ENCODE measurements around the gene CPA2. TPM values are rescaled to one million over a fixed set of nuclear protein-coding genes. Genes with fewer than 3 reads are reported as not detected.

The CPA2 gene
- total RNA-seq, 1 experiment from 2014 or later: 0.90 TPM

- POLR2A ChIA-PET: no interaction called here
- H3K4me3 Mint-ChIP-seq: no peak overlapping the region
- no peaks in the 10 kb centered on the region for H3K36me3 Mint-ChIP-seq
- no peak for TF ChIP-seq CREM (CRISPR knock-in tag; IDR thresholded peaks at IDR 0.05)
- no peak for TF ChIP-seq ATF1 (CRISPR knock-in tag; IDR thresholded peaks at IDR 0.05)
- no peak for TF ChIP-seq ATF6 (CRISPR knock-in tag; IDR thresholded peaks at IDR 0.05)
- TF ChIP-seq TEAD1 (CRISPR knock-in tag; IDR thresholded peaks at IDR 0.05): no peak
- TF ChIP-seq RELA (CRISPR knock-in tag; IDR thresholded peaks at IDR 0.05; ENCODE audit: borderline replicate concordance): no peak
- H3K4me1 Mint-ChIP-seq: 0 out of 2 replicates have a peak, but pooled peaks cover 3% of the 10 kb centered on the region
- ATAC-seq (no peak), DNase-seq (ENCODE audit: low spot score) (no peak)
- CTCF ChIA-PET: no interaction called here
- no peaks in the 10 kb centered on the region for H3K27me3 Mint-ChIP-seq (ENCODE audit: low read depth)
- no peaks in the 10 kb centered on the region for H3K9me3 Mint-ChIP-seq
- no peak overlapping the region for H3K27ac Mint-ChIP-seq
Observed at GRCh38 chr7:130289478-130289877, 22.8 kb downstream of the CPA2 start.

- CTCF ChIA-PET: no interaction called here
- no peak for TF ChIP-seq AFF4 (CRISPR knock-in tag; IDR thresholded peaks at IDR 0.05; ENCODE audit: borderline replicate concordance)
- no peak for TF ChIP-seq USF1 (CRISPR knock-in tag; IDR thresholded peaks at IDR 0.05)
- TF ChIP-seq NFYB (CRISPR knock-in tag; conservative IDR thresholded peaks at IDR 0.05; ENCODE audit: low read depth): no peak
- Mint-ChIP-seq H3K36me3 (no peaks in the 10 kb centered on the region), H3K4me3 (no peak overlapping the region), H3K4me1 (0 out of 2 replicates have a peak, but pooled peaks cover 3% of the 10 kb centered on the region), H3K27ac (no peak overlapping the region), H3K9me3 (no peaks in the 10 kb centered on the region), H3K27me3 (ENCODE audit: low read depth) (no peaks in the 10 kb centered on the region; the same call in 1 of the 2 replicates)
- DNase-seq (ENCODE audit: low spot score) (no peak), ATAC-seq (no peak)
- POLR2A ChIA-PET: no interaction called here
Observed at GRCh38 chr7:130290745-130291144, 24.1 kb downstream of the CPA2 start.

- Mint-ChIP-seq H3K9me3 (no peaks in the 10 kb centered on the region), H3K4me3 (no peak within 1 kb of the TSS), H3K4me1 (0 out of 2 replicates have a peak, but pooled peaks cover 3% of the 10 kb centered on the region), H3K27me3 (ENCODE audit: low read depth) (no peaks in the 10 kb centered on the region; the same call in 1 of the 2 replicates), H3K27ac (no peak within 1 kb of the TSS), H3K36me3 (no peaks in the 10 kb centered on the region)
- ChIA-PET CTCF (interaction anchor here (0.5 to 1.6 kb wide), 4 partner anchors 15 to 89 kb away, joined by 3 to 4 read pairs (median 3); no protein-coding TSS in a partner anchor), POLR2A (no interaction called here)
- ATAC-seq (no peak), DNase-seq (ENCODE audit: low spot score) (no peak)
- no peak for TF ChIP-seq ZNF281 (CRISPR knock-in tag; IDR thresholded peaks at IDR 0.05)
- TF ChIP-seq ZNF423 (CRISPR knock-in tag; IDR thresholded peaks at IDR 0.05): no peak
- no peak for TF ChIP-seq JAZF1 (CRISPR knock-in tag; IDR thresholded peaks at IDR 0.05)
- TF ChIP-seq SMAD4 (CRISPR knock-in tag; IDR thresholded peaks at IDR 0.05): no peak
- TF ChIP-seq ZSCAN18 (CRISPR knock-in tag; IDR thresholded peaks at IDR 0.05): no peak
- TF ChIP-seq PREB (CRISPR knock-in tag; IDR thresholded peaks at IDR 0.05; ENCODE audit: borderline replicate concordance): no peak
- TF ChIP-seq FOXP1 (CRISPR knock-in tag; IDR thresholded peaks at IDR 0.05; ENCODE audit: borderline replicate concordance): no peak
- TF ChIP-seq NFYB (CRISPR knock-in tag; conservative IDR thresholded peaks at IDR 0.05; ENCODE audit: low read depth): no peak
- TF ChIP-seq FOXJ3 (CRISPR knock-in tag; IDR thresholded peaks at IDR 0.05; ENCODE audit: borderline replicate concordance): no peak
- no peak for TF ChIP-seq ZNF219 (CRISPR knock-in tag; IDR thresholded peaks at IDR 0.05; ENCODE audit: borderline replicate concordance)
- TF ChIP-seq ATF3 (CRISPR knock-in tag; conservative IDR thresholded peaks at IDR 0.05): no peak
- TF ChIP-seq MXD4 (CRISPR knock-in tag; IDR thresholded peaks at IDR 0.05; ENCODE audit: borderline replicate concordance): no peak
Observed at GRCh38 chr7:130292682-130293257, 26.1 kb downstream of the CPA2 start, which contains the start of gene CPA4. TSS of gene CPA4 (plus strand) at chr7:130293161. CDS start at chr7:130293181, 20 bp downstream.
